Neural progenitor cell (in vitro differentiated cells): ENCODE results near the gene DNMT1. TPM values are rescaled to one million over a fixed set of nuclear protein-coding genes. Genes with fewer than 3 reads are reported as not detected.

Experiments
- DNase-seq: peaks from one replicate; pipeline ENCODE4 v3.0.0-alpha.2; 2016; ENCODE audit warnings: low spot score
- H2AFZ ChIP-seq: fragments of 200-600 bp; sonication (generic); replicated peaks from 2 replicates; pipeline ENCODE4 v1.6.1; 2016; ENCODE audit warnings: antibody characterized with exemption
- H3F3A ChIP-seq: fragments of 200-600 bp; sonication (generic); 2 replicates; pipeline ENCODE4 v1.6.1; 2016; ENCODE audit warnings: antibody characterized with exemption, low read depth
- H3K27ac ChIP-seq: fragments of 200-600 bp; sonication (generic); 2 replicates; pipeline ENCODE4 v1.5.1; 2016; ENCODE audit warnings: mild to moderate bottlenecking
- H3K27me3 ChIP-seq: fragments of 200-600 bp; sonication (generic); 2 replicates; pipeline ENCODE4 v1.6.1; 2016; ENCODE audit warnings: mild to moderate bottlenecking, moderate library complexity
- H3K36me3 ChIP-seq: fragments of 200-600 bp; sonication (generic); 2 replicates; pipeline ENCODE4 v1.5.1; 2016
- H3K4me1 ChIP-seq: fragments of 200-600 bp; sonication (generic); 2 replicates; pipeline ENCODE4 v1.6.1; 2016; ENCODE audit warnings: mixed run types
- H3K4me2 ChIP-seq: fragments of 200-600 bp; sonication (generic); 2 replicates; pipeline ENCODE4 v1.6.1; 2016
- H3K4me3 ChIP-seq: fragments of 200-600 bp; sonication (generic); 2 replicates; pipeline ENCODE4 v1.5.1; 2016
- H3K79me2 ChIP-seq: fragments of 200-600 bp; sonication (generic); 2 replicates; pipeline ENCODE4 v1.6.1; 2016; ENCODE audit warnings: low read depth
- H3K9ac ChIP-seq: fragments of 200-600 bp; sonication (generic); 2 replicates; pipeline ENCODE4 v1.6.1; 2016
- H3K9me3 ChIP-seq: fragments of 200-600 bp; sonication (generic); 2 replicates; pipeline ENCODE4 v1.5.1; 2016; ENCODE audit warnings: low read depth
- H4K20me1 ChIP-seq: fragments of 200-600 bp; sonication (generic); 2 replicates; pipeline ENCODE4 v1.6.1; 2016; ENCODE audit warnings: low read depth
- H3K27ac Mint-ChIP-seq: 3 replicates; pipeline ENCODE4 v1.8.0; 2021; ENCODE audit warnings: mixed read lengths
- H3K27me3 Mint-ChIP-seq: 2 replicates; pipeline ENCODE4 v1.8.0; 2022; ENCODE audit warnings: low read depth, mild to moderate bottlenecking, inconsistent platforms, moderate library complexity, mixed read lengths; ENCODE audit not compliant: insufficient read depth
- H3K36me3 Mint-ChIP-seq: 3 replicates; pipeline ENCODE4 v1.8.0; 2021; ENCODE audit warnings: mixed read lengths
- H3K4me1 Mint-ChIP-seq: 3 replicates; pipeline ENCODE4 v1.8.0; 2021; ENCODE audit warnings: mixed read lengths
- H3K4me3 Mint-ChIP-seq: 3 replicates; pipeline ENCODE4 v1.8.0; 2021; ENCODE audit warnings: mild to moderate bottlenecking, moderate library complexity, mixed read lengths
- H3K9me3 Mint-ChIP-seq: 3 replicates; pipeline ENCODE4 v1.8.0; 2020; ENCODE audit warnings: mixed read lengths
- EZH2 ChIP-seq: fragments of 200-600 bp; sonication (generic); IDR thresholded peaks from 2 replicates; pipeline ENCODE4 v1.6.1; 2017; ENCODE audit warnings: antibody characterized with exemption, mild to moderate bottlenecking, moderate library complexity
- EZH2phosphoT487 ChIP-seq: fragments of 200-600 bp; sonication (generic); IDR thresholded peaks from 2 replicates; pipeline ENCODE4 v1.6.1; 2017; ENCODE audit warnings: antibody characterized with exemption
- total RNA-seq: library from RNA; depleted of rRNA; stranded (reverse); fragments of >200 nt; gene quantifications from 2 replicates; pipeline ENCODE4 v1.2.3, GENCODE V29; 2015; ENCODE audit warnings: low replicate concordance
- TF ChIP-seq, protein P1 (sequence below): fragments of 200-600 bp; sonication (generic); IDR thresholded peaks from 2 replicates; pipeline ENCODE4 v1.5.1; 2017; ENCODE audit warnings: antibody characterized with exemption, mild to moderate bottlenecking

Gene DNMT1
- total RNA-seq, 1 donor from 2014 or later = 203 TPM

DNA sequence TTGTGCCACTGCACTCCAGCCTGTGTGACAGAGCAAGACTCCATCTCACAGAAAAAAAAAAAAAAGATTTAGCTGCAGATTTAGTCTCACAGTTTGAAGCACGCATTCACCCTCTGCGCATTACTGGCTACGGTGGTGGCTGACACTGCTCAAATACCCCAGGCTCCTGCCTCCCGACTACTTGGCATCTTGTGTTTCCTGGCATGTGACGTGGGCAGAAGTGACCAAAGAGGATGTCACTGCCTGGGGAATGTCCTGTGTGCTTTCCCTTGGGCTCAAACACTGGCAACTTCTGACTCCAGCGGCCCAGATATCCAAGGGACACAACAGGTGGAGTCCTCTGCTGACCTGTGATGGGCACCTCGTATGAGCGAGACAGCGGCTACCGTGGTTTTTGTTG is 50.4 kb downstream of the DNMT1 start:
- Histone ChIP-seq H3F3A (no peaks in the 10 kb centered on the region), H3K36me3 (no peaks in the 10 kb centered on the region), H3K27ac (no peak overlapping the region), H3K9me3 (no peaks in the 10 kb centered on the region), H4K20me1 (no peaks in the 10 kb centered on the region), H3K9ac (no peak overlapping the region), H3K4me2 (no peak overlapping the region), H3K4me3 (no peak overlapping the region), H3K4me1 (no peaks in the 10 kb centered on the region), H3K79me2 (no peaks in the 10 kb centered on the region), H3K27me3 (no peaks in the 10 kb centered on the region), H2AFZ (no peak overlapping the region)
- H3K4me3 Mint-ChIP-seq = no peak overlapping the region
- no peaks in the 10 kb centered on the region for H3K27me3 Mint-ChIP-seq
- H3K36me3 Mint-ChIP-seq = peaks cover 29% of the 10 kb centered on the region
- H3K4me1 Mint-ChIP-seq = no peaks in the 10 kb centered on the region
- H3K9me3 Mint-ChIP-seq = no peaks in the 10 kb centered on the region
- DNase-seq = no peak
- H3K27ac Mint-ChIP-seq = no peak overlapping the region
- TF ChIP-seq EZH2phosphoT487 (no peak), EZH2 (no peak)
- TF ChIP-seq, protein P1, sequence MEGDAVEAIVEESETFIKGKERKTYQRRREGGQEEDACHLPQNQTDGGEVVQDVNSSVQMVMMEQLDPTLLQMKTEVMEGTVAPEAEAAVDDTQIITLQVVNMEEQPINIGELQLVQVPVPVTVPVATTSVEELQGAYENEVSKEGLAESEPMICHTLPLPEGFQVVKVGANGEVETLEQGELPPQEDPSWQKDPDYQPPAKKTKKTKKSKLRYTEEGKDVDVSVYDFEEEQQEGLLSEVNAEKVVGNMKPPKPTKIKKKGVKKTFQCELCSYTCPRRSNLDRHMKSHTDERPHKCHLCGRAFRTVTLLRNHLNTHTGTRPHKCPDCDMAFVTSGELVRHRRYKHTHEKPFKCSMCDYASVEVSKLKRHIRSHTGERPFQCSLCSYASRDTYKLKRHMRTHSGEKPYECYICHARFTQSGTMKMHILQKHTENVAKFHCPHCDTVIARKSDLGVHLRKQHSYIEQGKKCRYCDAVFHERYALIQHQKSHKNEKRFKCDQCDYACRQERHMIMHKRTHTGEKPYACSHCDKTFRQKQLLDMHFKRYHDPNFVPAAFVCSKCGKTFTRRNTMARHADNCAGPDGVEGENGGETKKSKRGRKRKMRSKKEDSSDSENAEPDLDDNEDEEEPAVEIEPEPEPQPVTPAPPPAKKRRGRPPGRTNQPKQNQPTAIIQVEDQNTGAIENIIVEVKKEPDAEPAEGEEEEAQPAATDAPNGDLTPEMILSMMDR = no peak

DNA sequence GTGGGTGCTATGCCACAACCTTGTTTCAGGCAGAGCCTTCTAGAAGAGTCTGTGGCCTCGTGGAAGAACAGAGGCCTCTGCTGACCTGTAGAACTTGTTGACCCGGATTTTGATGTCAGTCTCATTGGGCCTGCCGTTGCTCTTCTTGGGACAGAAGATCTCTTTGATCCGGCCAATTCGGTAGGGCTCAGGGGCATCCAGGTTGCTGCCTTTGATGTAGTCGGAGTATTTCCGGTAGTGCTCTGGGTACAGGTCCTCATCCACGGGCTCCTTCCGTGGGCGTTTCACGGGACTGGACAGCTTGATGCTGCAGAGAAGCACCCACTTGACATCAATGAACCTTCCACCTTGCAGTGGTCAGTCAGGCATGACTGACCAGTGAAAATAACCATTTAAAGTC is 51.1 kb downstream of the DNMT1 start:
- H3K36me3 Mint-ChIP-seq = peaks cover 28% of the 10 kb centered on the region
- no peaks in the 10 kb centered on the region for H3K36me3 ChIP-seq
- H3K9me3 Mint-ChIP-seq = no peaks in the 10 kb centered on the region

DNA sequence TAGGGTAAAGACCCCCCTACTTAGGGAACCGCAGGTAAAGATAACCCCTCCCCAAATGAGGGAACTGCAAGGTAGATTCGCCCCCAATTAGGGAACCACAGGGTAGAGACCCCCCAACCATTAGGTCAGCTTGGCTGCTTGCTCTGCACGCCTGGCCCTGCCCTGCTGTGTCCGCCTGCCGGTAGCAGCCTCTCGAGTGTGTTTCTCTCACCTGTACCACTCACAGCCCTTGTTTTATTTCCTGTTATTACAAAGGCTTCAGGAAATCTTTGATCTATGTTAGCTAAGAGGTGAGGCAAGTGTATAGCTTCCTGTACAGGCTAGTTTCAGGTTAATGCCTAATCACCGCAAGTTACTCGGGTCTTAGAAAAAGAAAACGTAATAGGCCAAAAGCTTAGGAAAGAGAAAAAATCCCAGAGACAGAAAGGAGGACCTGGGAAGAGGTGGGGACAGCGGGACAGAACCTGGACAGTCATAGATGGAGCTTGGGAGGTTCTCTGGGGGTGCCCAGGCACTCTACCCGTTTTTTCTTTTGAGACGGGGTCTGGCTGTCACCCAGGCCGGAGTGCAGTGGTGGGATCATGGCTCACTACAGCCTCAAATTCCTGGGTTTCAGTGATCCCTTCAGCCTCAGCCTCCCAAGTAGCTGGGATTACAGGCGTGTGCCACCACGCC is 51.9 kb downstream of the DNMT1 start:
- no peak overlapping the region for H3K9ac ChIP-seq
- no peaks in the 10 kb centered on the region for H3K79me2 ChIP-seq
- H2AFZ ChIP-seq = no peak overlapping the region
- no peak overlapping the region for H3K27ac Mint-ChIP-seq
- H3K4me2 ChIP-seq = no peak overlapping the region
- H3K9me3 ChIP-seq = no peaks in the 10 kb centered on the region
- no peaks in the 10 kb centered on the region for H3K36me3 ChIP-seq
- H3K27me3 Mint-ChIP-seq = peaks cover 6% of the 10 kb centered on the region
- H3K9me3 Mint-ChIP-seq = no peaks in the 10 kb centered on the region
- no peaks in the 10 kb centered on the region for H3K27me3 ChIP-seq
- H3K4me3 ChIP-seq = no peak overlapping the region
- H3K36me3 Mint-ChIP-seq = peaks cover 24% of the 10 kb centered on the region
- H3K4me3 Mint-ChIP-seq = no peak overlapping the region
- no peak overlapping the region for H3K27ac ChIP-seq
- TF ChIP-seq, protein P1 = no peak
- no peak for TF ChIP-seq EZH2
- TF ChIP-seq EZH2phosphoT487 = no peak
- no peaks in the 10 kb centered on the region for H4K20me1 ChIP-seq
- H3K4me1 ChIP-seq = no peaks in the 10 kb centered on the region
- no peaks in the 10 kb centered on the region for H3F3A ChIP-seq
- DNase-seq = no peak
- H3K4me1 Mint-ChIP-seq = no peaks in the 10 kb centered on the region

More for the DNA sequence above, 51.1 kb downstream of the DNMT1 start:
- Histone ChIP-seq H3K9ac (no peak overlapping the region), H4K20me1 (no peaks in the 10 kb centered on the region), H3K27ac (no peak overlapping the region), H2AFZ (no peak overlapping the region), H3K4me1 (no peaks in the 10 kb centered on the region), H3K79me2 (no peaks in the 10 kb centered on the region), H3K4me3 (no peak overlapping the region), H3F3A (no peaks in the 10 kb centered on the region), H3K4me2 (no peak overlapping the region), H3K27me3 (no peaks in the 10 kb centered on the region), H3K9me3 (no peaks in the 10 kb centered on the region)
- TF ChIP-seq EZH2 (no peak), EZH2phosphoT487 (no peak)
- TF ChIP-seq, protein P1 = no peak
- Mint-ChIP-seq H3K27ac (no peak overlapping the region), H3K27me3 (peaks cover 4% of the 10 kb centered on the region), H3K4me3 (no peak overlapping the region), H3K4me1 (no peaks in the 10 kb centered on the region)
- no peak for DNase-seq
